GM11168 (cell line): ENCODE data around the gene MT1E.
"Not testable (repeated sequence)": the region's sequence is repeated elsewhere in the genome, so short reads cannot be mapped to it uniquely, and the experiment has no call there.

ENCODE experiments used
- in situ Hi-C: fragments of 300-500 bp; cut with MboI; formaldehyde crosslinking; loops from one replicate; pipeline ENCODE4 v1.12.0; 2022; ENCODE audit warnings: low sequenced_read_pairs; ENCODE audit not compliant: unreplicated experiment

Gene MT1E

GRCh38 chr16:56669005-56669839, 43.6 kb downstream of the MT1E start, which contains the start of gene MT1H:
Gene MT1H (plus strand): TSS chr16:56669814. CDS start chr16:56669885, 71 bp downstream.
- in situ Hi-C loops, result no loop called here

GRCh38 chr16:56669840-56670619, 44.4 kb downstream of the MT1E start:
- in situ Hi-C loops, result no loop called here

- in situ Hi-C loops, result no loop called here
These were observed 45.0 kb downstream of the MT1E start for GRCh38 chr16:56670620-56670934.

- in situ Hi-C loops, result not testable (repeated sequence)
These were observed 46.1 kb downstream of the MT1E start for GRCh38 chr16:56671691-56672090.

- in situ Hi-C loops, result not testable (repeated sequence)
These were observed 46.6 kb downstream of the MT1E start for GRCh38 chr16:56672171-56672570.

GRCh38 chr16:56672761-56673536, 47.4 kb downstream of the MT1E start:
- in situ Hi-C loops, result no loop called here

GRCh38 chr16:56673921-56674320, 48.3 kb downstream of the MT1E start:
- in situ Hi-C loops, result no loop called here

- in situ Hi-C loops, result not testable (repeated sequence)
These were observed 49.0 kb downstream of the MT1E start for GRCh38 chr16:56674570-56674969.

- in situ Hi-C loops, result no loop called here
These were observed 50.2 kb downstream of the MT1E start for GRCh38 chr16:56675685-56676210.
